GM23248 (cell line): Measurements from ENCODE around the gene CAB39. TPM values are rescaled to one million over a fixed set of nuclear protein-coding genes. Genes with fewer than 3 reads are reported as not detected.

ENCODE experiments used
- DNase-seq: peaks from one replicate; pipeline ENCODE4 v3.0.0-alpha.2; 2015
- H2AFZ ChIP-seq: fragments of 200-600 bp; sonication (generic); 2 replicates; pipeline ENCODE4 v1.6.1; 2016; ENCODE audit warnings: antibody characterized with exemption
- H3F3A ChIP-seq: fragments of 200-600 bp; sonication (generic); 2 replicates; pipeline ENCODE4 v1.6.1; 2016; ENCODE audit warnings: mild to moderate bottlenecking, antibody characterized with exemption, mixed run types; ENCODE audit not compliant: insufficient read depth
- H3K27ac ChIP-seq: fragments of 200-600 bp; sonication (generic); 2 replicates; pipeline ENCODE4 v1.5.1; 2016; ENCODE audit warnings: mild to moderate bottlenecking
- H3K27me3 ChIP-seq: fragments of 200-600 bp; sonication (generic); replicated peaks from 2 replicates; pipeline ENCODE4 v1.6.1; 2016; ENCODE audit warnings: mild to moderate bottlenecking; ENCODE audit not compliant: insufficient read depth
- H3K36me3 ChIP-seq: fragments of 200-600 bp; sonication (generic); 2 replicates; pipeline ENCODE4 v1.6.1; 2016; ENCODE audit warnings: low read depth, mild to moderate bottlenecking
- H3K4me1 ChIP-seq: fragments of 200-600 bp; sonication (generic); 2 replicates; pipeline ENCODE4 v1.6.1; 2016; ENCODE audit warnings: mild to moderate bottlenecking; ENCODE audit not compliant: insufficient read depth
- H3K4me2 ChIP-seq: fragments of 200-600 bp; sonication (generic); one replicate; pipeline ENCODE4 v1.6.1; 2016; ENCODE audit warnings: mild to moderate bottlenecking; ENCODE audit not compliant: unreplicated experiment
- H3K4me3 ChIP-seq: fragments of 200-600 bp; sonication (generic); 2 replicates; pipeline ENCODE4 v1.5.1; 2016; ENCODE audit warnings: mild to moderate bottlenecking
- H3K79me2 ChIP-seq: fragments of 200-600 bp; sonication (generic); 2 replicates; pipeline ENCODE4 v1.6.1; 2016; ENCODE audit warnings: mild to moderate bottlenecking; ENCODE audit not compliant: insufficient read depth
- H3K9ac ChIP-seq: fragments of 200-600 bp; sonication (generic); 2 replicates; pipeline ENCODE4 v1.6.1; 2016; ENCODE audit warnings: mild to moderate bottlenecking
- H3K9me2 ChIP-seq: fragments of 200-600 bp; sonication (generic); 2 replicates; pipeline ENCODE4 v1.6.1; 2016; ENCODE audit warnings: mixed run types, mild to moderate bottlenecking, moderate library complexity; ENCODE audit not compliant: insufficient read depth
- H3K9me3 ChIP-seq: fragments of 200-600 bp; sonication (generic); one replicate; pipeline ENCODE4 v1.6.1; 2017; ENCODE audit warnings: low read depth
- H4K20me1 ChIP-seq: fragments of 200-600 bp; sonication (generic); 2 replicates; pipeline ENCODE4 v1.6.0; 2016; ENCODE audit not compliant: insufficient read depth
- EZH2 ChIP-seq: fragments of 200-600 bp; sonication (generic); IDR thresholded peaks from 2 replicates; pipeline ENCODE4 v1.6.1; 2018; ENCODE audit warnings: antibody characterized with exemption, mild to moderate bottlenecking; ENCODE audit not compliant: insufficient read depth, poor library complexity, severe bottlenecking
- EZH2phosphoT487 ChIP-seq: fragments of 200-600 bp; sonication (generic); IDR thresholded peaks from 2 replicates; pipeline ENCODE4 v1.6.1; 2018; ENCODE audit warnings: antibody characterized with exemption, moderate library complexity, mild to moderate bottlenecking, low read depth; ENCODE audit not compliant: insufficient read depth
- WGBS, 2 experiments: methylation state at CpG; one replicate each; pipeline ENCODE4 v1.1.6; 2015 to 2017; ENCODE audit warnings: low lambda C conversion rate in 2 of 2, low coverage in 1 of 2; ENCODE audit errors: missing lambda C conversion rate in 2 of 2; 5-methylcytosine and 5-hydroxymethylcytosine counted together
- in situ Hi-C: fragments of 300-500 bp; cut with MboI; formaldehyde crosslinking; loops from 2 replicates; pipeline ENCODE4 v1.15.0; 2020
- polyA plus RNA-seq: library from polyadenylated mRNA; unstranded; fragments of >200 nt; fragmentation: Nextera tagmentation; extraction: Ambion mirVana; gene quantifications from 2 replicates; pipeline ENCODE4 v1.2.1, GENCODE V29; 2016
- total RNA-seq: library from RNA; depleted of rRNA; stranded (reverse); fragments of >200 nt; shearing (Covaris generic); gene quantifications from 2 replicates; pipeline ENCODE4 v1.2.3, GENCODE V29; 2014

CAB39 gene
- total and polyA plus RNA-seq, 2 experiments from 2014 or later = 22.7 to 52.1 TPM

DNA sequence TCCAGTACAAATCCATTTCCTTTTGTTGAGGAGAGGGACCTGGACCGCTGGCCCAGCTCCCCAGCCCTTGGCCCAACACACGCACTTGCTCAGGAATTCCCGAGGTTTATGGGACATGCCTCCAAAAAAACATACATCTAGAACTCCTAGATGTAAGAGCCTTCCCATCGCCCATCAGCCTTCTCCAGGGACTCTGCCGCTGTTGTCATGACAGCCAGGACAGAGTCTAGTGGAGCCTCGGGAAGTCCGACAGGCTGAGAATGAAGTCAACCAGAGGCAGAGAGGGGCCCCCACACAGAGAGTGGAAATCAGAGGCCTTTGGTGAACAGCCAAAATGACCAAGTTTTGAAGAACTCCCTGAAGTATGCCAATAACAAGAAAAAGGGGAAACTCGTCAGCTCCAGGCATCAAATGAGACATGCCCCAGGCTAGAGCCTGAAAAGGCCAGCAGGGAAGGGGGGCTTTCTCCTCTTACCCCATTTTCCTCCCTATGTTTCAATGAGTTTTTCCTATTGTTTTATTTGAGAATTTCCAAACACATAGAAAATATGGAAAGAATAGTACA, 43.2 kb upstream of the CAB39 start:
- Histone ChIP-seq H3K9me3 (no peaks in the 10 kb centered on the region), H3K27ac (no peak overlapping the region), H2AFZ (no peak overlapping the region), H3K4me3 (no peak overlapping the region), H3K9ac (no peak overlapping the region), H3K4me1 (peaks cover 11% of the 10 kb centered on the region), H3K4me2 (no peak overlapping the region), H3F3A (peaks cover 11% of the 10 kb centered on the region; the same call in 1 of the 2 replicates), H3K36me3 (no peaks in the 10 kb centered on the region), H3K9me2 (no peaks in the 10 kb centered on the region), H3K27me3 (0 out of 2 replicates have a peak, but pooled peaks cover 9% of the 10 kb centered on the region), H3K79me2 (no peaks in the 10 kb centered on the region), H4K20me1 (no peaks in the 10 kb centered on the region)
- WGBS, 2 experiments = 89 to 92% methylated on average over 8 of the region's 8 CpGs
- DNase-seq = no peak
- in situ Hi-C loops = no loop called here
- TF ChIP-seq EZH2 = no peak
- no peak for TF ChIP-seq EZH2phosphoT487

DNA sequence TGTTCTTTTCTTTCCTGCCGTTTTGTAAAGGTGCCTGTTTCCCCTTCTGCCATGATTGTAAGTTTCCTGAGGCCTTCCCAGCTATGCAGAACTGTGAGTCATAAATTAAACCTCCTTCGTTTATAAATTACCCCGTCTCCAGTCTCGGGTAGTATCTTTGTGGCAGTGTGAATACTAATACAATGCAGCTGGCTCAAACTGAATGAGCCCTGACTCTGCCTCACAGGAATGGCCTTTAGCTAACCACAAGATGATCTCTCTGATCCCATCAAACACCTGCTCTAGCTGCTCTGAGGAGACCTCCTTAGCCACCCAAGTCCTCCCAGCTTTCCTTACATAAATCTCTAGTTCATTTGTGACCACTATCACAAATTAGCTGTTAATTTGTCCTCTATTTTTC, 41.5 kb upstream of the CAB39 start:
- Histone ChIP-seq H4K20me1 (no peaks in the 10 kb centered on the region), H3K9me2 (no peaks in the 10 kb centered on the region), H3K79me2 (no peaks in the 10 kb centered on the region), H3F3A (peaks cover 11% of the 10 kb centered on the region; the same call in 1 of the 2 replicates), H3K9ac (no peak overlapping the region), H2AFZ (no peak overlapping the region), H3K36me3 (no peaks in the 10 kb centered on the region), H3K4me2 (no peak overlapping the region), H3K4me3 (no peak overlapping the region), H3K27me3 (0 out of 2 replicates have a peak, but pooled peaks cover 9% of the 10 kb centered on the region), H3K4me1 (peaks cover 11% of the 10 kb centered on the region), H3K27ac (no peak overlapping the region), H3K9me3 (no peaks in the 10 kb centered on the region)
- 9 to 11% methylated on average over 4 of the region's 4 CpGs for WGBS, 2 experiments
- no peak for TF ChIP-seq EZH2
- in situ Hi-C loops = no loop called here
- peak; percentile 53 for DNase-seq

DNA sequence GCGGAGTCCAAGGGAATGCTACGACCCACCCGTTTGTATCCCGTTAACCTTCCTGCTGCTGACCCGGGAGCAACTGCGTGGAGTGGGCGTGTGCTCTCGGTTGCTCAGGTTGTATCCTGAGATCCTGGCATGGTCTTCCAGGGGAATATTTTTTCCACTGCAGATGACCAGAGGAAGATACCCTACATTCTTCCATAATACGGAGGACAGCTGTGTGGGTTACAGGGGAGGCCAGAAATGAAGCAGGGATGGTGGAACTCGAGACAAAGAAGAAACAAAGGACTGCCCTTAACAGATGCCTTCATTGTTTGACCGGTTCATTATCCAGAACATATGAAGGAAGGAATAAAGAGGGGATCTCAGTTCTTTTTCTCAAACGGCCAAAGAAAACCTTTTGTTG, 39.8 kb upstream of the CAB39 start:
- H3K36me3 ChIP-seq = no peaks in the 10 kb centered on the region
- peaks cover 7% of the 10 kb centered on the region for H3K4me1 ChIP-seq
- H3F3A ChIP-seq = peaks cover 11% of the 10 kb centered on the region; the same call in 1 of the 2 replicates
- H3K4me2 ChIP-seq = no peak overlapping the region
- no peak overlapping the region for H3K4me3 ChIP-seq
- H3K9me2 ChIP-seq = no peaks in the 10 kb centered on the region
- no peak overlapping the region for H2AFZ ChIP-seq
- DNase-seq = no peak
- TF ChIP-seq EZH2 = no peak
- no peak for TF ChIP-seq EZH2phosphoT487
- no peak overlapping the region for H3K27ac ChIP-seq
- no peaks in the 10 kb centered on the region for H4K20me1 ChIP-seq
- in situ Hi-C loops = no loop called here
- no peaks in the 10 kb centered on the region for H3K79me2 ChIP-seq
- 0 out of 2 replicates have a peak, but pooled peaks cover 9% of the 10 kb centered on the region for H3K27me3 ChIP-seq
- 77 to 78% methylated on average over 12 of the region's 12 CpGs for WGBS, 2 experiments
- no peaks in the 10 kb centered on the region for H3K9me3 ChIP-seq
- no peak overlapping the region for H3K9ac ChIP-seq

- Histone ChIP-seq H3K4me2 (no peak overlapping the region), H3K4me3 (no peak overlapping the region), H3K4me1 (peaks cover 7% of the 10 kb centered on the region; the same call in 1 of the 2 replicates), H3K79me2 (no peaks in the 10 kb centered on the region), H3K27ac (no peak overlapping the region), H4K20me1 (no peaks in the 10 kb centered on the region), H3K9me2 (no peaks in the 10 kb centered on the region), H3K9me3 (no peaks in the 10 kb centered on the region), H3K27me3 (0 out of 2 replicates have a peak, but pooled peaks cover 9% of the 10 kb centered on the region), H2AFZ (no peak overlapping the region), H3K36me3 (no peaks in the 10 kb centered on the region), H3K9ac (no peak overlapping the region), H3F3A (peaks cover 11% of the 10 kb centered on the region; the same call in 1 of the 2 replicates)
- no peak for DNase-seq
- in situ Hi-C loops = no loop called here
- WGBS, 2 experiments = 91 to 95% methylated on average over 2 of the region's 2 CpGs
- TF ChIP-seq EZH2 = no peak
- no peak for TF ChIP-seq EZH2phosphoT487
Observed at GRCh38 chr2:230674401-230674800, 38.2 kb upstream of the CAB39 start.
